K562 (cell line): ENCODE results near the gene AMZ2. TPM values are rescaled to one million over a fixed set of nuclear protein-coding genes. Genes with fewer than 3 reads are reported as not detected.
A peak's percentile ranks its signal among the peaks of the same experiment; 100 is the strongest.

Experiments used
- CHD4 ChIP-seq: fragments of 200-600 bp; sonication (generic); IDR thresholded peaks from 3 replicates; pipeline ENCODE4 v1.6.1; 2012; ENCODE audit warnings: low read depth, mild to moderate bottlenecking, mixed read lengths, low read length, inconsistent platforms; ENCODE audit not compliant: insufficient read depth, insufficient replicate concordance, poor library complexity, severe bottlenecking
- FOXA3 ChIP-seq, 2 experiments: fragments of 450-650 bp in 1 of 2; sonication (generic) in 1 of 2; formaldehyde crosslinking; IDR thresholded peaks in 1 of 2; conservative IDR thresholded peaks in 1 of 2; 2 replicates each; pipeline versions ENCODE4 v1.4.0 to v1.8.0; 2020 to 2022; ENCODE audit warnings: mild to moderate bottlenecking in 2 of 2, missing genetic modification reagents in 1 of 2
- GTF2E2 ChIP-seq: fragments of 200-800 bp; sonication (Bioruptor generic); IDR thresholded peaks from 2 replicates; pipeline ENCODE4 v1.6.1; 2016; ENCODE audit warnings: missing genetic modification characterization, missing compliant biosample characterization
- NUFIP1 ChIP-seq: fragments of 450-650 bp; IDR thresholded peaks from 2 replicates; pipeline ENCODE4 v1.6.1; 2018; ENCODE audit not compliant: partially characterized antibody
- PHTF2 ChIP-seq: fragments of 250-450 bp; sonication (Bioruptor Pico); IDR thresholded peaks from 2 replicates; pipeline ENCODE4 v1.5.0; 2021; ENCODE audit warnings: mild to moderate bottlenecking
- PTRF ChIP-seq: fragments of 450-650 bp; IDR thresholded peaks from 2 replicates; pipeline ENCODE4 v1.6.1; 2016; ENCODE audit warnings: mild to moderate bottlenecking, missing genetic modification characterization, missing compliant biosample characterization
- PTTG1 ChIP-seq: fragments of 450-650 bp; IDR thresholded peaks from 2 replicates; pipeline ENCODE4 v1.6.1; 2016; ENCODE audit warnings: low read depth, mild to moderate bottlenecking, missing genetic modification characterization, missing compliant biosample characterization
- SMAD2 ChIP-seq: fragments of 150-350 bp; IDR thresholded peaks from 2 replicates; pipeline ENCODE4 v1.6.1; 2014; ENCODE audit warnings: low read depth, mild to moderate bottlenecking, low read length
- TCFL5 ChIP-seq: fragments of 250-450 bp; sonication (Bioruptor Pico); conservative IDR thresholded peaks from 2 replicates; pipeline ENCODE4 v1.6.1; 2021; ENCODE audit warnings: mild to moderate bottlenecking, moderate library complexity, matching md5 sums
- TFAM ChIP-seq: fragments of 250-450 bp; sonication (Bioruptor Pico); conservative IDR thresholded peaks from 2 replicates; pipeline ENCODE4 v1.5.0; 2021; ENCODE audit warnings: mild to moderate bottlenecking, moderate library complexity
- YBX1 ChIP-seq: fragments of 450-650 bp; IDR thresholded peaks from 2 replicates; pipeline ENCODE4 v1.7.1; 2016; ENCODE audit warnings: mild to moderate bottlenecking
- YY1 ChIP-seq, 3 experiments: IDR thresholded peaks; 2 replicates each; pipeline ENCODE4 v1.6.1; 2011; ENCODE audit warnings: low read length in 2 of 3, mild to moderate bottlenecking in 2 of 3, moderate library complexity in 2 of 3, borderline replicate concordance in 1 of 3, control low read depth in 1 of 3, low read depth in 1 of 3; ENCODE audit not compliant: insufficient read depth in 3 of 3, insufficient replicate concordance in 2 of 3, control insufficient read depth in 1 of 3, insufficient read length in 1 of 3; ENCODE audit errors: extremely low read depth in 1 of 3
- ZC3H11A ChIP-seq: IDR thresholded peaks from 2 replicates; pipeline ENCODE4 v1.6.1; 2012; ENCODE audit warnings: low read depth, low read length, improper control_type of control experiment
- ZNF212 ChIP-seq: fragments of 450-650 bp; formaldehyde crosslinking; IDR thresholded peaks from 2 replicates; pipeline ENCODE4 v1.4.0; 2020; ENCODE audit warnings: mild to moderate bottlenecking
- ZNF324 ChIP-seq: fragments of 250-450 bp; sonication (Bioruptor Pico); IDR thresholded peaks from 2 replicates; pipeline ENCODE4 v1.4.0; 2020; ENCODE audit warnings: mild to moderate bottlenecking
- ZNF57 ChIP-seq: fragments of 450-650 bp; formaldehyde crosslinking; IDR thresholded peaks from 2 replicates; pipeline ENCODE4 v1.4.0; 2020; ENCODE audit warnings: mild to moderate bottlenecking, moderate library complexity
- polyA plus RNA-seq, 8 experiments: library from polyadenylated mRNA; depleted of rRNA in 4 of 8; stranded (reverse) in 5 of 8; unstranded in 3 of 8; fragments of >200 nt; fragmentation: Nextera tagmentation in 2 of 8; fragmentation: Illumina TruSeq in 1 of 8; extraction: Ambion mirVana in 2 of 8; extraction: Trizol in 1 of 8; gene quantifications; 2 replicates each; pipeline versions ENCODE4 v1.2.1 to v1.2.3, GENCODE V29; 2011 to 2014; ENCODE audit warnings: inconsistent platforms in 1 of 8, missing spikeins in 1 of 8
- total RNA-seq, 7 experiments: library from RNA; depleted of rRNA in 6 of 7; stranded (reverse); fragments of >200 nt in 6 of 7; fragmentation: Illumina TruSeq in 2 of 7; extraction: Trizol in 2 of 7; gene quantifications; 2 replicates each; pipeline versions ENCODE4 v1.2.1 to v1.2.3, GENCODE V29; 2011 to 2021; ENCODE audit warnings: low replicate concordance in 1 of 7
- TF ChIP-seq, protein P1 (sequence below): fragments of 250-450 bp; sonication (Bioruptor Pico); IDR thresholded peaks from 2 replicates; pipeline ENCODE4 v1.4.0; 2020; ENCODE audit warnings: mild to moderate bottlenecking
- TF ChIP-seq, protein P2 (sequence below): sonication (generic); formaldehyde crosslinking; IDR thresholded peaks from 2 replicates; pipeline ENCODE4 v1.8.0; 2023; ENCODE audit warnings: mild to moderate bottlenecking, missing genetic modification reagents
- TF ChIP-seq, protein P3 (sequence below): fragments of 200-800 bp; sonication (Bioruptor generic); IDR thresholded peaks from 2 replicates; pipeline ENCODE4 v1.6.1; 2017; ENCODE audit warnings: missing genetic modification characterization, missing compliant biosample characterization
- TF ChIP-seq, protein P4 (sequence below): fragments of 250-450 bp; sonication (Bioruptor Pico); IDR thresholded peaks from 2 replicates; pipeline ENCODE4 v1.8.0; 2021; ENCODE audit warnings: borderline replicate concordance, mild to moderate bottlenecking, moderate library complexity; ENCODE audit not compliant: poor library complexity, severe bottlenecking
- TF ChIP-seq, protein P5 (sequence below): fragments of 450-650 bp; IDR thresholded peaks from 2 replicates; pipeline ENCODE4 v1.6.1; 2016

AMZ2 gene
- total and polyA plus RNA-seq, 9 of the 15 experiments (the other 6 are each of a cell fraction or from before 2014, with no cell fraction given): 22.6 to 92.2 (median 52.6) TPM

DNA sequence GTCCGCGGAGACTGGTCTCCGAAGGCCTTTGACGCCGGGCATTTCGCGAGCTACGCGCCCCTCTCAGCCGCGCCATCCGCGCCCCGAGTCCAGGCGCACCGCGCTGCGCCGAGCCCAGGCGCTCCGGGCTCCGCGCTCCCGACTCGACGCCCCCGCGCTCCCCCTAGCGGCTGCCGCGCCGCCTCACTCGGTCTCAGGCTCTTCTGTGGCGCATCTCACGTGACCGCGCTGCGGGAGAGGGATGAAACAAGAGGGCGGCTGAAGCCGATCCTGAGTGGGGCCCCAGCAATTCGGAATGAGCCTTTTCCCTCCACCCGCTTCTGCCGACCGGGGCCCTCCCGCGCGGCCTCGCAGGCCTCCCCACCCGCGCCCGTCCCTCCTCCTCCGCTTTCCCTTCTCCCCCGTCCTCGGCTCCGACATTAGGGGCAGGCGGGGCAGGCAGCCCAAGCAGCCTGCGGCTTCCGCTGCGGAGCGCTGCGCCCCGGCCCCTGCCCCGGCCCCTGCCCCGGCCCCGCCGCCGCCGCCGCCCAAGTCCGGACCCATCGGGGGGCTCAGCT lies 42.5 kb upstream of the AMZ2 start (continued):
- peak in 2 of 3 experiments; percentile 70 to 78 for TF ChIP-seq YY1 (IDR thresholded peaks at IDR 0.05; ENCODE audit: borderline replicate concordance in 1 of 3, control insufficient read depth in 1 of 3, extremely low read depth in 1 of 3, insufficient read depth in 3 of 3, insufficient read length in 1 of 3, insufficient replicate concordance in 2 of 3, low read depth in 1 of 3, low read length in 2 of 3)
- no peak for TF ChIP-seq ZNF324 (CRISPR knock-in tag)
- TF ChIP-seq, protein P1, sequence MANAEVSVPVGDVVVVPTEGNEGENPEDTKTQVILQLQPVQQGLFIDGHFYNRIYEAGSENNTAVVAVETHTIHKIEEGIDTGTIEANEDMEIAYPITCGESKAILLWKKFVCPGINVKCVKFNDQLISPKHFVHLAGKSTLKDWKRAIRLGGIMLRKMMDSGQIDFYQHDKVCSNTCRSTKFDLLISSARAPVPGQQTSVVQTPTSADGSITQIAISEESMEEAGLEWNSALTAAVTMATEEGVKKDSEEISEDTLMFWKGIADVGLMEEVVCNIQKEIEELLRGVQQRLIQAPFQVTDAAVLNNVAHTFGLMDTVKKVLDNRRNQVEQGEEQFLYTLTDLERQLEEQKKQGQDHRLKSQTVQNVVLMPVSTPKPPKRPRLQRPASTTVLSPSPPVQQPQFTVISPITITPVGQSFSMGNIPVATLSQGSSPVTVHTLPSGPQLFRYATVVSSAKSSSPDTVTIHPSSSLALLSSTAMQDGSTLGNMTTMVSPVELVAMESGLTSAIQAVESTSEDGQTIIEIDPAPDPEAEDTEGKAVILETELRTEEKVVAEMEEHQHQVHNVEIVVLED: no peak
- TF ChIP-seq, protein P2, sequence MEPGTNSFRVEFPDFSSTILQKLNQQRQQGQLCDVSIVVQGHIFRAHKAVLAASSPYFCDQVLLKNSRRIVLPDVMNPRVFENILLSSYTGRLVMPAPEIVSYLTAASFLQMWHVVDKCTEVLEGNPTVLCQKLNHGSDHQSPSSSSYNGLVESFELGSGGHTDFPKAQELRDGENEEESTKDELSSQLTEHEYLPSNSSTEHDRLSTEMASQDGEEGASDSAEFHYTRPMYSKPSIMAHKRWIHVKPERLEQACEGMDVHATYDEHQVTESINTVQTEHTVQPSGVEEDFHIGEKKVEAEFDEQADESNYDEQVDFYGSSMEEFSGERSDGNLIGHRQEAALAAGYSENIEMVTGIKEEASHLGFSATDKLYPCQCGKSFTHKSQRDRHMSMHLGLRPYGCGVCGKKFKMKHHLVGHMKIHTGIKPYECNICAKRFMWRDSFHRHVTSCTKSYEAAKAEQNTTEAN: no peak
- no peak for TF ChIP-seq ZNF212 (CRISPR knock-in tag)
- TF ChIP-seq ZC3H11A: no peak
- TF ChIP-seq NUFIP1: no peak
- no peak for TF ChIP-seq CHD4
- TF ChIP-seq GTF2E2 (tag): peak; percentile 60; the same call in 1 of the 2 replicates
- TF ChIP-seq ZNF57 (CRISPR knock-in tag): no peak
- TF ChIP-seq, protein P3, sequence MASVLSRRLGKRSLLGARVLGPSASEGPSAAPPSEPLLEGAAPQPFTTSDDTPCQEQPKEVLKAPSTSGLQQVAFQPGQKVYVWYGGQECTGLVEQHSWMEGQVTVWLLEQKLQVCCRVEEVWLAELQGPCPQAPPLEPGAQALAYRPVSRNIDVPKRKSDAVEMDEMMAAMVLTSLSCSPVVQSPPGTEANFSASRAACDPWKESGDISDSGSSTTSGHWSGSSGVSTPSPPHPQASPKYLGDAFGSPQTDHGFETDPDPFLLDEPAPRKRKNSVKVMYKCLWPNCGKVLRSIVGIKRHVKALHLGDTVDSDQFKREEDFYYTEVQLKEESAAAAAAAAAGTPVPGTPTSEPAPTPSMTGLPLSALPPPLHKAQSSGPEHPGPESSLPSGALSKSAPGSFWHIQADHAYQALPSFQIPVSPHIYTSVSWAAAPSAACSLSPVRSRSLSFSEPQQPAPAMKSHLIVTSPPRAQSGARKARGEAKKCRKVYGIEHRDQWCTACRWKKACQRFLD (CRISPR knock-in tag): no peak
- TF ChIP-seq, protein P4, sequence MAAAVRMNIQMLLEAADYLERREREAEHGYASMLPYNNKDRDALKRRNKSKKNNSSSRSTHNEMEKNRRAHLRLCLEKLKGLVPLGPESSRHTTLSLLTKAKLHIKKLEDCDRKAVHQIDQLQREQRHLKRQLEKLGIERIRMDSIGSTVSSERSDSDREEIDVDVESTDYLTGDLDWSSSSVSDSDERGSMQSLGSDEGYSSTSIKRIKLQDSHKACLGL (CRISPR knock-in tag): no peak
- no peak for TF ChIP-seq PTTG1 (tag)
- no peak for TF ChIP-seq SMAD2
- TF ChIP-seq, protein P5, sequence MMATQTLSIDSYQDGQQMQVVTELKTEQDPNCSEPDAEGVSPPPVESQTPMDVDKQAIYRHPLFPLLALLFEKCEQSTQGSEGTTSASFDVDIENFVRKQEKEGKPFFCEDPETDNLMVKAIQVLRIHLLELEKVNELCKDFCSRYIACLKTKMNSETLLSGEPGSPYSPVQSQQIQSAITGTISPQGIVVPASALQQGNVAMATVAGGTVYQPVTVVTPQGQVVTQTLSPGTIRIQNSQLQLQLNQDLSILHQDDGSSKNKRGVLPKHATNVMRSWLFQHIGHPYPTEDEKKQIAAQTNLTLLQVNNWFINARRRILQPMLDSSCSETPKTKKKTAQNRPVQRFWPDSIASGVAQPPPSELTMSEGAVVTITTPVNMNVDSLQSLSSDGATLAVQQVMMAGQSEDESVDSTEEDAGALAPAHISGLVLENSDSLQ: no peak
- no peak for TF ChIP-seq PHTF2 (CRISPR knock-in tag)
- TF ChIP-seq FOXA3 (CRISPR knock-in tag; conservative IDR thresholded peaks at IDR 0.05 in 1 of 2, IDR thresholded peaks at IDR 0.05 in 1 of 2): no peak
- no peak for TF ChIP-seq TFAM (CRISPR knock-in tag)
- no peak for TF ChIP-seq TCFL5
- no peak for TF ChIP-seq YBX1
- TF ChIP-seq PTRF (tag): no peak
